Activated CD4-positive, alpha-beta T cell treated with anti-CD3 and anti-CD28 coated beads, Interleukin-2, Interleukin-4, amounts not matched to agents 100 ng/mL and 50 ng/mL, durations not matched to agents 16 hours and 8 hours (primary cell): ENCODE data around the gene CCL21.
"Not testable (repeated sequence)": the region's sequence is repeated elsewhere in the genome, so short reads cannot be mapped to it uniquely, and the experiment has no call there.

Experiments
- DNase-seq: peaks from one replicate; pipeline ENCODE4 v3.0.0-alpha.2; 2020; ENCODE audit warnings: low spot score

Gene CCL21

DNA sequence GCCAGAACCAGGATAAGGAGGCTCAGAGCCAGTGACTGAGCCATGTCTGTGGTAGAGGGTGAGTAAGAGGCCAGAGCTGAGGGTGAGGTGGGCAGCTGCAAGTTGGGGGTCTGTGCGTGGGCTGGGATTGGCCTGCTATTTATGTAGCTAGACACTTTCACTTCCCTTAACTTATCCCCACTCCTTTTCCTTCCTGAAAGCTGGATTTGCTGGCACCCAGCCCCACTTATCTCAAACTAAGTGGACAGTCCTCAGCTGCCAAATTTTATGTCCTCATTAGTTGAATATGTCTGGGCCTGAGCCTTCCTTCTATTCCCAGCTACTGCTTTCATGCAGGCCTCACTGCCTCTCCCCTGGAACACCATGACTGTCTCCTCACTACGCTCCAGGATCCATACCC, at the start of gene CCL21:
Gene CCL21 (minus strand): TSS at position 114 of the 400 bp plus-strand sequence. CDS start 70 bp downstream, at position 44.
- no peak for DNase-seq

DNA sequence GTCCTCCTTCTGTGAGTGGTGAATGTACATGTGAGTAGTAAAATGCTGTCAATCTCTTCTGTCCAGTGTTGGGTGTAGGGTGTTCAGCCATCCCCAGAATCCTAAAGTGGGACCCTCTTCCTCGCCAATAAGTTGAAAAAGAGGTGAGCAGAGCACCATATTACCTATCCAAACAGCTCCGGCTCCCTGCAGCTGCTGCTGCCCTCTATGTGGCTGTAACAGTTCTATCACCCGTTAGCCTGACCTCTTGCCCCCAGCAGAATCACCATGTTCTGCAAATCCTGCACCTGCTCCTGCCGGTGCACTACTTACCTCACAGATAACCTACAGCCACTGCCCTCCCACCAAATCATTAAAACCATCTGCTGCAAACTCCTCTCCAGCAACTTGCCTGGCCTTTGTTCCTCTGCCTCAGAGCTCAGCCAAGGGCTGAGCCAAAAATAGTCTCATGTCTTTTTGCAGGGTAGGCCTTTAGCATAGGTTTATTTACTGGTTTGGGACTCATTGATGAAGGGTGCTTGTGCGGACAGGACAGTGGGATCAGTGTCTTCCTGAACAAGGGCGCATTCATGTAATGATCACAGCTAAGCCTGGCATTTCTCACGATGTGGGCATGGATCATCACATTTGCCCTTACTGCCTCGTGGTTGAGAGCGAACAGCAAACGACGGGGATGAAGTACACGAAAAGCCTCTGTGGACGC, 49.6 kb upstream of the CCL21 start:
- DNase-seq = no peak

GRCh38 chr9:34750320-34750719, 40.4 kb upstream of the CCL21 start:
- DNase-seq = not testable (repeated sequence)

DNA sequence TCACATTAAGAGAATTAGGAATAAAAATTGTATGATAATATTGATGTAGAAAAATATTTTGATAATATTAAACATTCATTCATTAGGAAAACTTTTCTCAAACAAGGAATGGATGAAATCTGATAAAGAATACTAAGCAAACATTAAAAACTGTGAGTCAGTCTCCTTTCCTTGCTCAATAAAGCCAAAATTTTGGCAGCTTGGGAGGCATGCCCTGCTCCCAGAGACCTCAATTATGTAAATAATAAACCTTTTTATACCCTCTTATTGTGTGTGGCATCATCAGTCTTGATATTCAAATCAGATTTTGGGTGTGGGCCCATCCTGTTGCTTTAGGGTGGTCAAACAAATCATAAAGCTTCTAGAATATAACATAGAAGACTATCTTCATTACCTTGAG, 36.6 kb upstream of the CCL21 start:
- DNase-seq = no peak

- no peak for DNase-seq
Measured at GRCh38 chr9:34744295-34745221, 34.6 kb upstream of the CCL21 start.

DNA sequence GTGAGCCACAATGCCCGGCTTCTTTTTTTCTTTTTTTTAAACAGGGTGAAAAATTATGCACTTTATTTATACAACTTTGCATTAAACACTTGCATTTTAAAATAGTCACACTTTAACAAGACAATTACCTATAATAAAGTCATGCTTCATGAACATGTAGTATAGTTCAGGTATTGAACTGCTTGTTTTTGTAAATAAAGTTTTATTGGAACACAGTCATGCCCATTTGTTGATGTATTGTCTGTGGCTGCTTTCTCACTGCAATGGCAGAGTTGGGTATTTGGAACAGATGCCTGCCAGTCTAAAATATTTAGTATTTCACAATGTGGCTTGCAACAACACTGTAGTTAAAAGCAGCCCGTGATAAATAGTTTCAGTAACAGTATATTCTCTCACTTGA, 32.8 kb upstream of the CCL21 start:
- no peak for DNase-seq

GRCh38 chr9:34741628-34742027, 31.7 kb upstream of the CCL21 start:
- DNase-seq = no peak

DNA sequence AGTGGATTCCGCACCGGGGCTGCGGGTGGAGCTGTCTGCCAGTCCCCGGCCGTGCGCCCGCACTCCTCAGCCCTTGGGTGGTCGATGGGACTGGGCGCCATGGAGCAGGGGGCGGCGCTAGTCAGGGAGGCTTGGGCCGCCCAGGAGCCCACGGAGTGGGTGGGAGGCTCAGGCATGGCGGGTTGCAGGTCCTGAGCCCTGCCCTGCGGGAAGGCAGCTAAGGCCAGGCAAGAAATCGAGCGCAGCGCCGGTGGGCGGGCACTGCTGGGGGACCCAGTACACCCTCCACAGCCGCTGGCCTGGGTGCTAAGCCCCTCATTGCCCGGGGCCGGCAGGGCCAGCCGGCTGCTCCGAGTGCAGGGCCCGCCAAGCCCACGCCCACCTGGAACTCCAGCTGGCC, 30.2 kb upstream of the CCL21 start:
- DNase-seq = not testable (repeated sequence)

- DNase-seq = no peak
Measured at GRCh38 chr9:34737677-34738260, 27.8 kb upstream of the CCL21 start.

- no peak for DNase-seq
Measured at GRCh38 chr9:34734720-34735119, 24.8 kb upstream of the CCL21 start.

GRCh38 chr9:34732886-34733285, 22.9 kb upstream of the CCL21 start:
- DNase-seq = no peak

DNA sequence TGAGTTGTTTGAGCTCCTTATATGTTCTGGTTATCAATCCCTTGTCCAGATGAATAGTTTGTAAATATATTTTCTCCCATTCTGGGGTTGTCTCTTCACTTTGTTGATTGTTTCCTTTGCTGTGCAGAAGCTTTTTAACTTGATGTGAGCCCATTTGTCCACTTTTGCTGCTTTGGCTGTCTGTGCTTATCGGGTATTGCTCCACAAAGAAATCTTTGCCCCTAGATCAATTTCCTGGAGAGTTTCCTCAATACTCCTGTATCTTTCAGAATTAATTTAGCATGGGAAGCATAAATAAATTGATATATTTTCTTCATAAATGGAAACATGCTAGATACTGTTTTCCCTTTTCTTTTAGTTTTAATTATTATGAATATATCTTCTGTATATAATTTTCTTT, 22.5 kb upstream of the CCL21 start:
- DNase-seq = no peak

DNA sequence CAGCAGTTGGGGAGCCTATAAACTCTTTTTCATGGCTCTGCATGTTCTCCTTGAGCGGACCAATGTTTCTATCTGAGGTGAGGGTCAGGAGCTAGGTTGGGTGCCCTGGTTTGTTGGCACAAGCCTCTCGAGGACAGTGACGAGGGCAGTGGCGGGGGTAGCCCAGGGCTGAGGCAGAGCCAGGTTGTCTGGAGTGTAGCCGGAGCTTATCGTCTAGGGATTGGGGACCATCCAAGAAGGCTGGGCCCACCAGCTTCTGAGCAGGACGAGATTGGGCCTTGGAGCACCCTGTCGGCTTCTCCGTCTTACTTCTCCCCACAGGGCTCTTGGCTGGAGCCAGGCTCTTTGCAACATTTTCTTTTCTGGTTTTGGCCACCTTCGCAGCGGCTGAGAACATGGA, 13.2 kb upstream of the CCL21 start:
- DNase-seq = no peak

DNA sequence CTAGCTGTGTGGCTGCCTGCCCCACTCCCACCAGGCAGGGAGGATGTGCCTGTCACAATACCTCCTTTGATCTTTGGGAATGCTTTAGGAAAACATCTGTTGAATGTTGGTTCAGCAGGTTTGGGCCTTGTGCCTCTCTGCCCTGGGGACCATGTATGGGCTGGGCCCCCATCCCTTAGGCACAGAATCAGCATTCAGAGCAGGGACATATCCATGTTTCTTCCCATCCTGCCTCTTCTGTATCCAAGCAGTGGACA, 9.8 kb upstream of the CCL21 start:
- DNase-seq = not testable (repeated sequence)

DNA sequence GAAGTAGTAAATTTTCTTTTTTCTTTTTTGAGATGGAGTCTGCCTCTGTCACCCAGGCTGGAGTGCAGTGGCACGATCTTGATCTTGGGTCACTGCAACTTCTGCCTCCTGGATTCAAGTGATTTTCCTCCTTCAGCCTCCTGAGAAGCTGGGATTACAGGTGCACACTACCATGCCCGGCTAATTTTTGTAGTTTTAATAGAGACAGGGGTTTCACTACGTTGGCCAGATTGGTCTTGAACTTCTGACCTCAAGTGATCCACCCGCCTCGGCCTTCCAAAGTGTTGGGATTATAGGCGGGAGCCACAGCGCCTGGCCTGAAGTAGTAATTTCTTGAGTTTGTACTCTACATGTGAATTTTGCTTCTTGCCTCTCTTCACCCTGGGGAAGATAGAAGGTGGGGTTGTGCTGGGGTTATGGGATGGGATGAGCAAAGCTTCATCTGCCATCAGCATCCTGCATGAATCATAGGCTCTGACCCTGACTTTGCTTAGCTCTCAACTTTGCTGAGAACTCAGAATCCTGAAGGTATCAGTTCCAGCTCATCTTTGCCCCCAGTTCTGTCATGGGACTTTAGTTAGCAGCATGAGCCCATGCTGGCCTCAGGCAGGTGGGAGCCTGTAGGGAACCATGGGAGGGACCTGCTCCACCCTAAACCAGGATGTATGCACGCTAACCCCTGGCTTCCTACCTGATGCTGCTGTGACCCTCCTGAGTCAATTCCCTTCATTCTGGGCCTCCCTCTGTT, 9.3 kb upstream of the CCL21 start:
- no peak for DNase-seq

- no peak for DNase-seq
Measured at GRCh38 chr9:34717996-34718614, 8.2 kb upstream of the CCL21 start.

GRCh38 chr9:34716711-34717110, 6.8 kb upstream of the CCL21 start:
- DNase-seq = no peak

- DNase-seq = no peak
Measured at GRCh38 chr9:34715639-34716215, 5.8 kb upstream of the CCL21 start.

GRCh38 chr9:34714007-34714406, 4.1 kb upstream of the CCL21 start:
- DNase-seq = no peak

DNA sequence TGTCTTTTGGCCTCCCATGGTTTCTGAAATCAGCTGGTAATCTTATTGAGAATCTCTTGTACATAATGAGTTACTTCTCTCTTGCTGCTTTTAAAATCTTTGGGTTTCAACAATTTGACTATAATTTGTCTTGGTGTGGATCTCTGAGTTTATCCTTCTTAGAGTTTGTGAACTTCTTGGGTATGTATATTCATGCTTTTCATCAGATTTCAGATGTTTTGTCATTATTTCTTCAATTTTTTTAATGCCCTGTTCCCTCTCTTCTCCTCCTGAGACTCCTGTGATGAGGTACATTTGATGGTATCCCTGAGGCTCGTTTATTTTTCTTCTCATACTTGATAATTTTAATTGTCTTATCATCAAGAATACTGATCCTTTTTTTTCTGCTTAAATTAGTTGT, 2.2 kb upstream of the CCL21 start:
- no peak for DNase-seq

- no peak for DNase-seq
Measured at GRCh38 chr9:34709196-34709978, 549 bp downstream of the CCL21 start.
